H1 (cell line): ENCODE results near the gene GYS2. TPM values are rescaled to one million over a fixed set of nuclear protein-coding genes. Genes with fewer than 3 reads are reported as not detected.

Experiments used
- PHF8 ChIP-seq: fragments of 200-600 bp; sonication (generic); conservative IDR thresholded peaks from 2 replicates; pipeline ENCODE4 v1.7.1; 2012; ENCODE audit warnings: low read depth, mild to moderate bottlenecking, inconsistent platforms, low read length, moderate library complexity
- SAP30 ChIP-seq: fragments of 300-600 bp; sonication (generic); IDR thresholded peaks from 2 replicates; pipeline ENCODE4 v1.7.1; 2012; ENCODE audit warnings: low read length, moderate library complexity, mild to moderate bottlenecking, inconsistent platforms; ENCODE audit not compliant: insufficient read depth, insufficient replicate concordance
- SP1 ChIP-seq: IDR thresholded peaks from 2 replicates; pipeline ENCODE4 v1.6.1; 2011; ENCODE audit warnings: low read depth, low read length
- SP4 ChIP-seq: IDR thresholded peaks from 2 replicates; pipeline ENCODE4 v1.6.1; 2012; ENCODE audit warnings: low read length, inconsistent platforms
- TBP ChIP-seq: IDR thresholded peaks from 2 replicates; pipeline ENCODE4 v1.6.1; 2011; ENCODE audit warnings: low read depth, low read length, improper control_type of control experiment
- polyA plus RNA-seq, 7 experiments: library from polyadenylated mRNA; depleted of rRNA in 3 of 7; stranded (reverse) in 5 of 7; unstranded in 2 of 7; fragments of >200 nt in 5 of 7; fragments of 200-250 nt in 2 of 7; gene quantifications; 1 replicate in 5 of 7; 2 replicates in 1 of 7; 4 replicates in 1 of 7; pipeline versions ENCODE4 v1.2.1 to v1.2.3, GENCODE V29; 2011 to 2013; ENCODE audit warnings: missing spikeins in 2 of 7, mixed read lengths in 2 of 7
- total RNA-seq: library from RNA; stranded (reverse); fragmentation: NEBNext Ultra II Directional; extraction: Animal tissue kit (Norgen Biotek cat#: 25700); gene quantifications from 2 replicates; pipeline ENCODE4 v1.2.1, GENCODE V29; 2021

Gene GYS2
- total and polyA plus RNA-seq, 2 of the 8 experiments (the other 6 are each of a cell fraction or from before 2014, with no cell fraction given): not detected

- TF ChIP-seq PHF8: no peak
- no peak for TF ChIP-seq TBP
- TF ChIP-seq SP4: no peak
- no peak for TF ChIP-seq SP1
- no peak for TF ChIP-seq SAP30
- TF ChIP-seq, all 59 proteins: peak for 0
Observed at GRCh38 chr12:21604245-21605101, at the start of gene GYS2 (continued).
